ENCODE results near the gene EEFSEC. TPM values are rescaled to one million over a fixed set of nuclear protein-coding genes. Genes with fewer than 3 reads are reported as not detected.

Gene EEFSEC
- total RNA-seq, 4 donors from 2014 or later: 9.1 to 17.4 (median 15.8) TPM

GRCh38 chr3:128405554-128406277, 252.4 kb downstream of the EEFSEC start:
- no peak overlapping the region for H3K4me3 ChIP-seq
- intact Hi-C loops (cut with DNase I): no loop called here
- WGBS: 99% methylated on average over 7 of the region's 8 CpGs
- no peak overlapping the region for H3K27ac ChIP-seq (replicated peaks in 1 of 4)
- DNase-seq (ENCODE audit: extremely low spot score): no peak
- H3K9me3 ChIP-seq: no peaks in the 10 kb centered on the region
- TF ChIP-seq POLR2AphosphoS5 (IDR thresholded peaks at IDR 0.05) (no peak), EP300 (IDR thresholded peaks at IDR 0.05) (no peak), POLR2A (IDR thresholded peaks at IDR 0.05; ENCODE audit: low read depth) (no peak)
- TF ChIP-seq, protein P1, sequence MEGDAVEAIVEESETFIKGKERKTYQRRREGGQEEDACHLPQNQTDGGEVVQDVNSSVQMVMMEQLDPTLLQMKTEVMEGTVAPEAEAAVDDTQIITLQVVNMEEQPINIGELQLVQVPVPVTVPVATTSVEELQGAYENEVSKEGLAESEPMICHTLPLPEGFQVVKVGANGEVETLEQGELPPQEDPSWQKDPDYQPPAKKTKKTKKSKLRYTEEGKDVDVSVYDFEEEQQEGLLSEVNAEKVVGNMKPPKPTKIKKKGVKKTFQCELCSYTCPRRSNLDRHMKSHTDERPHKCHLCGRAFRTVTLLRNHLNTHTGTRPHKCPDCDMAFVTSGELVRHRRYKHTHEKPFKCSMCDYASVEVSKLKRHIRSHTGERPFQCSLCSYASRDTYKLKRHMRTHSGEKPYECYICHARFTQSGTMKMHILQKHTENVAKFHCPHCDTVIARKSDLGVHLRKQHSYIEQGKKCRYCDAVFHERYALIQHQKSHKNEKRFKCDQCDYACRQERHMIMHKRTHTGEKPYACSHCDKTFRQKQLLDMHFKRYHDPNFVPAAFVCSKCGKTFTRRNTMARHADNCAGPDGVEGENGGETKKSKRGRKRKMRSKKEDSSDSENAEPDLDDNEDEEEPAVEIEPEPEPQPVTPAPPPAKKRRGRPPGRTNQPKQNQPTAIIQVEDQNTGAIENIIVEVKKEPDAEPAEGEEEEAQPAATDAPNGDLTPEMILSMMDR (IDR thresholded peaks at IDR 0.05): no peak
- H3K4me1 ChIP-seq: no peaks in the 10 kb centered on the region
- peaks cover 0 to 20% (median 7%) of the 10 kb centered on the region in 4 donors for H3K36me3 ChIP-seq
- H3K27me3 ChIP-seq: no peaks in the 10 kb centered on the region

- TF ChIP-seq EP300 (IDR thresholded peaks at IDR 0.05) (no peak), POLR2A (IDR thresholded peaks at IDR 0.05; ENCODE audit: low read depth) (no peak), POLR2AphosphoS5 (IDR thresholded peaks at IDR 0.05) (no peak)
- TF ChIP-seq, protein P1 (IDR thresholded peaks at IDR 0.05): no peak
- DNase-seq (ENCODE audit: extremely low spot score): no peak
- no peaks in the 10 kb centered on the region for H3K4me1 ChIP-seq
- 76% methylated on average over 4 of the region's 7 CpGs for WGBS
- H3K36me3 ChIP-seq: peaks cover 0 to 20% (median 9%) of the 10 kb centered on the region in 4 donors
- no peaks in the 10 kb centered on the region for H3K27me3 ChIP-seq
- H3K4me3 ChIP-seq: no peak overlapping the region
- H3K27ac ChIP-seq (replicated peaks in 1 of 4): no peak overlapping the region
- intact Hi-C loops (cut with DNase I): no loop called here
- H3K9me3 ChIP-seq: no peaks in the 10 kb centered on the region
Observed at GRCh38 chr3:128407247-128407646, 254.0 kb downstream of the EEFSEC start.

GRCh38 chr3:128408012-128408692, 254.9 kb downstream of the EEFSEC start:
- DNase-seq (ENCODE audit: extremely low spot score): no peak
- H3K4me3 ChIP-seq: no peak overlapping the region
- WGBS: 98% methylated on average over 7 of the region's 19 CpGs

DNA sequence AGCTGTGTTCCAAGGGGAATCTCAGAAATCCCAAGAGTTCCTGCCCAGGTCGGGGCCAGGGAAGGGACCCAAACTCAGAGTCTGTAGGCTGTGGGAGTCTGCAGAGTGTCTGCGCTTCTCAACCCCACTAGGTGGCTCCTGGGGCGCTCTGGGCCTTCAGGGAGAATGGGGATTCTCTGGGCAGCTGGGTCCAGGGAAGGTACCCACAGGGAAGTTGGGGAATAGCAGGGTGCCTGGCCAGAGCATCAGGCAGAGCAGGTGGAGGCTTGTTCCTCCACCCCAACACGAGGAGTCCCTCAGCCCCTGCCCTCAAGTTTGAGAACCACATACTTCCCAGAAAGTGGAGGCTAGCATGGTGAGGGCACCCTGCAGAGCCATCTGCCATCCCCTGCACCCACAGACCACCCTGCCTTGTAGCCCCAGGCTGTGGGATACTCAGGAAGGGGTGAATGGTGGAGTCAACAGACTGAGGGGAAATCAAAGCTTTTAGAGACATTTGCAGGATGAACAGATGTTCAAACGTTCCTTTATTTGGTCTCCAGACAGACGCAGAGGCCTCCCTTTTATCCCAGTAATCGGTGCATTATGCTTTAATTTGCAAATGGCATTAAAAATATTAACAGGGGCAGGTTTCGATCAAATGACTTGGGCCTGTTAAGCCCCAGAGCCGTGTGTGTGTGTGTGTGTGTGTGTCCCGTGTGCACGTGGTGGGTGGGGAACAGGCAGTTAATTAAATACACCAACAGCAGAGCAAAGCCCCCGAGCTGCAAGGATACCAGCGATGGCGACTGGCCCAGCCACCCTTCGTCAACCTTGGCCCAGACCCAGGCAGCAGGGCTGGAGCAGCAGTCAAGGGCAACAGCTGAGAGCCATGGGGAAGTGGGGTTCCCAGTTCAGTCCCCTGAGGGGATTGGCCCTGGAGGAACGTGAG, 255.7 kb downstream of the EEFSEC start:
- intact Hi-C loops (cut with DNase I): no loop called here
- TF ChIP-seq, protein P1 (IDR thresholded peaks at IDR 0.05): no peak
- no peak for TF ChIP-seq EP300 (IDR thresholded peaks at IDR 0.05)
- TF ChIP-seq POLR2A (IDR thresholded peaks at IDR 0.05; ENCODE audit: low read depth): no peak
- TF ChIP-seq POLR2AphosphoS5 (IDR thresholded peaks at IDR 0.05): no peak
- H3K4me3 ChIP-seq: no peak overlapping the region
- H3K4me1 ChIP-seq: no peaks in the 10 kb centered on the region
- 72% methylated on average over 16 of the region's 16 CpGs for WGBS
- peaks cover 0 to 20% (median 9%) of the 10 kb centered on the region in 4 donors for H3K36me3 ChIP-seq
- no peak for DNase-seq (ENCODE audit: extremely low spot score)
- H3K27me3 ChIP-seq: no peaks in the 10 kb centered on the region
- H3K9me3 ChIP-seq: no peaks in the 10 kb centered on the region
- H3K27ac ChIP-seq (replicated peaks in 1 of 4): no peak overlapping the region

More at GRCh38 chr3:128408012-128408692, 254.9 kb downstream of the EEFSEC start:
- Histone ChIP-seq H3K27ac (replicated peaks in 1 of 4) (no peak overlapping the region), H3K27me3 (no peaks in the 10 kb centered on the region), H3K9me3 (no peaks in the 10 kb centered on the region), H3K4me1 (no peaks in the 10 kb centered on the region), H3K36me3 (peaks cover 0 to 20% (median 9%) of the 10 kb centered on the region in 4 donors)
- TF ChIP-seq POLR2AphosphoS5 (IDR thresholded peaks at IDR 0.05) (no peak), EP300 (IDR thresholded peaks at IDR 0.05) (no peak), POLR2A (IDR thresholded peaks at IDR 0.05; ENCODE audit: low read depth) (no peak)
- TF ChIP-seq, protein P1 (IDR thresholded peaks at IDR 0.05): no peak
- intact Hi-C loops (cut with DNase I): no loop called here
